ENCODE data around the gene TPRKB.
"Not testable (repeated sequence)": the region's sequence is repeated elsewhere in the genome, so short reads cannot be mapped to it uniquely, and the experiment has no call there.

TPRKB gene

GRCh38 chr2:73700661-73701447 is 36.3 kb downstream of the TPRKB start:
- H3K4me3 ChIP-seq (ENCODE audit: low read depth, low read length): no peak overlapping the region

GRCh38 chr2:73700131-73700611 is 37.0 kb downstream of the TPRKB start:
- H3K4me3 ChIP-seq (ENCODE audit: low read depth, low read length): no peak overlapping the region

GRCh38 chr2:73699437-73699836 is 37.7 kb downstream of the TPRKB start:
- no peak overlapping the region for H3K4me3 ChIP-seq (ENCODE audit: low read depth, low read length)

GRCh38 chr2:73698101-73698500 is 39.0 kb downstream of the TPRKB start:
- no peak overlapping the region for H3K4me3 ChIP-seq (ENCODE audit: low read depth, low read length)

- no peak overlapping the region for H3K4me3 ChIP-seq (ENCODE audit: low read depth, low read length)
These were observed 39.5 kb downstream of the TPRKB start for GRCh38 chr2:73697606-73698005.

GRCh38 chr2:73696985-73697384 is 40.2 kb downstream of the TPRKB start:
- not testable (repeated sequence) for H3K4me3 ChIP-seq (ENCODE audit: low read depth, low read length)

- not testable (repeated sequence) for H3K4me3 ChIP-seq (ENCODE audit: low read depth, low read length)
These were observed 40.6 kb downstream of the TPRKB start for GRCh38 chr2:73696521-73696920.

GRCh38 chr2:73690372-73691088 is 46.6 kb downstream of the TPRKB start:
- H3K4me3 ChIP-seq (ENCODE audit: low read depth, low read length): not testable (repeated sequence)

- not testable (repeated sequence) for H3K4me3 ChIP-seq (ENCODE audit: low read depth, low read length)
These were observed 48.7 kb downstream of the TPRKB start for GRCh38 chr2:73688494-73688893.

- no peak overlapping the region for H3K4me3 ChIP-seq (ENCODE audit: low read depth, low read length)
These were observed 51.2 kb downstream of the TPRKB start for GRCh38 chr2:73685764-73686438.

GRCh38 chr2:73684905-73685304 is 52.2 kb downstream of the TPRKB start:
- H3K4me3 ChIP-seq (ENCODE audit: low read depth, low read length): not testable (repeated sequence)

GRCh38 chr2:73684325-73684724 is 52.8 kb downstream of the TPRKB start:
- not testable (repeated sequence) for H3K4me3 ChIP-seq (ENCODE audit: low read depth, low read length)

- H3K4me3 ChIP-seq (ENCODE audit: low read depth, low read length): not testable (repeated sequence)
These were observed 57.1 kb downstream of the TPRKB start for GRCh38 chr2:73679951-73680571.
